Stomach (tissue), 9 donors: Measurements from ENCODE around the gene KIAA1217. TPM values are rescaled to one million over a fixed set of nuclear protein-coding genes. Genes with fewer than 3 reads are reported as not detected.

Experiments
- DNase-seq, 2 donors: peaks; one replicate each; pipeline versions ENCODE4 v3.0.0 to v3.0.0-alpha.2; 2013 to 2019
- H3K27ac ChIP-seq, 5 donors: fragments of 200-600 bp in 4 of 5; sonication (generic) in 4 of 5; one replicate each; pipeline ENCODE4 v1.5.1; 2013 to 2019; ENCODE audit warnings: mild to moderate bottlenecking in 1 of 5, moderate library complexity in 1 of 5
- H3K27me3 ChIP-seq, 3 donors: fragments of 200-600 bp; sonication (generic); one replicate each; pipeline ENCODE4 v1.5.1; 2017 to 2019; ENCODE audit warnings: mixed run types in 1 of 3
- H3K36me3 ChIP-seq, 4 donors: fragments of 200-600 bp; sonication (generic); 1 replicate in 3 of 4; 2 replicates in 1 of 4; pipeline ENCODE4 v1.5.1; 2016 to 2019
- H3K4me1 ChIP-seq, 4 donors: fragments of 200-600 bp; sonication (generic); one replicate each; pipeline ENCODE4 v1.5.1; 2016 to 2019
- H3K4me3 ChIP-seq, 4 donors: fragments of 200-600 bp; sonication (generic) in 3 of 4; one replicate each; pipeline ENCODE4 v1.5.1; 2016 to 2019; ENCODE audit warnings: mild to moderate bottlenecking in 1 of 4
- H3K9me3 ChIP-seq, 4 donors: fragments of 200-600 bp; sonication (generic); one replicate each; pipeline ENCODE4 v1.5.1; 2016 to 2019
- CTCF ChIP-seq, 7 experiments: fragments of 450-650 bp in 4 of 7; fragments of 200-600 bp in 3 of 7; sonication (generic) in 3 of 7; IDR thresholded peaks; one replicate each; pipeline ENCODE4 v1.5.1; 2016 to 2019; ENCODE audit warnings: antibody characterized with exemption in 7 of 7, control low read depth in 2 of 7, mild to moderate bottlenecking in 1 of 7
- EP300 ChIP-seq: sonication (generic); formaldehyde crosslinking; IDR thresholded peaks from one replicate; pipeline ENCODE4 v1.6.1; 2017; ENCODE audit warnings: antibody characterized with exemption
- POLR2A ChIP-seq, 4 donors: fragments of 450-650 bp; IDR thresholded peaks; one replicate each; pipeline ENCODE4 v1.6.1; 2016; ENCODE audit warnings: antibody characterized with exemption in 4 of 4, control low read depth in 2 of 4, mild to moderate bottlenecking in 1 of 4, moderate library complexity in 1 of 4
- POLR2AphosphoS5 ChIP-seq, 3 donors: sonication (generic); formaldehyde crosslinking; IDR thresholded peaks; one replicate each; pipeline ENCODE4 v1.6.1; 2016; ENCODE audit warnings: antibody characterized with exemption in 3 of 3
- WGBS, 5 donors: extraction: QIAGEN DNeasy Blood & Tissue Kit in 3 of 5; methylation state at CpG; one replicate each; pipeline versions ENCODE4 v1.1.5 to v1.1.7; 2013 to 2018; 5-methylcytosine and 5-hydroxymethylcytosine counted together
- intact Hi-C: fragments of 100-400 bp; cut with DNase I; formaldehyde crosslinking; loops from one replicate; pipeline ENCODE4 v1.15.1; 2023; ENCODE audit warnings: low total_unique reads
- polyA plus RNA-seq, 3 donors: library from polyadenylated mRNA; stranded (reverse); fragments of 200-250 nt; gene quantifications; one replicate each; pipeline ENCODE4 v1.2.3, GENCODE V29; 2013
- total RNA-seq, 5 donors: library from RNA; depleted of rRNA; stranded (reverse); fragments of >200 nt; gene quantifications; one replicate each; pipeline versions ENCODE4 v1.1.0 to v1.2.3, GENCODE V29; 2014 to 2016
- donor health status: healthy with polysubstance abuse.
- donor health status: Bipolar disorder and iron deficiency.
- donor health status: healthy.

KIAA1217 gene
- total and polyA plus RNA-seq, 8 donors = 6.2 to 112 (median 24.6) TPM

GRCh38 chr10:24570658-24571426 is 361.9 kb downstream of the KIAA1217 start:
- intact Hi-C loops = no loop called here
- Histone ChIP-seq H3K9me3 (no peaks in the 10 kb centered on the region), H3K27ac (no peak overlapping the region), H3K36me3 (no peaks in the 10 kb centered on the region), H3K27me3 (peaks cover 0 to 4% (median 0%) of the 10 kb centered on the region in 3 donors), H3K4me1 (no peaks in the 10 kb centered on the region), H3K4me3 (no peak overlapping the region)
- 88 to 95% (median 93%) methylated on average over 9 of the region's 9 CpGs for WGBS, 5 donors
- TF ChIP-seq EP300 = no peak
- no peak for TF ChIP-seq POLR2AphosphoS5 (IDR thresholded peaks at IDR 0.05)
- DNase-seq = no peak

GRCh38 chr10:24571870-24572450 is 363.0 kb downstream of the KIAA1217 start:
- Histone ChIP-seq H3K27me3 (peaks cover 0 to 4% (median 0%) of the 10 kb centered on the region in 3 donors), H3K9me3 (no peaks in the 10 kb centered on the region), H3K4me3 (no peak overlapping the region), H3K36me3 (no peaks in the 10 kb centered on the region), H3K4me1 (no peaks in the 10 kb centered on the region), H3K27ac (no peak overlapping the region)
- WGBS, 5 donors = 47 to 58% (median 50%) methylated on average over 7 of the region's 7 CpGs
- DNase-seq = no peak
- TF ChIP-seq POLR2AphosphoS5 (IDR thresholded peaks at IDR 0.05) = no peak
- TF ChIP-seq POLR2A (IDR thresholded peaks at IDR 0.05) = no peak
- TF ChIP-seq CTCF (IDR thresholded peaks at IDR 0.05) = no peak
- TF ChIP-seq EP300 = no peak
- intact Hi-C loops = no loop called here

- H3K27me3 ChIP-seq = no peaks in the 10 kb centered on the region
- 73 to 83% (median 78%) methylated on average over 9 of the region's 9 CpGs for WGBS, 5 donors
- TF ChIP-seq EP300 (no peak), CTCF (IDR thresholded peaks at IDR 0.05) (no peak), POLR2AphosphoS5 (IDR thresholded peaks at IDR 0.05) (no peak), POLR2A (IDR thresholded peaks at IDR 0.05) (no peak)
- no peaks in the 10 kb centered on the region for H3K9me3 ChIP-seq
- no peak for DNase-seq
- H3K4me3 ChIP-seq = no peak overlapping the region
- intact Hi-C loops = no loop called here
- H3K4me1 ChIP-seq = no peaks in the 10 kb centered on the region
- H3K36me3 ChIP-seq = no peaks in the 10 kb centered on the region
- no peak overlapping the region for H3K27ac ChIP-seq
Observed at GRCh38 chr10:24574161-24574560, 365.2 kb downstream of the KIAA1217 start.

GRCh38 chr10:24574578-24575155 is 365.7 kb downstream of the KIAA1217 start:
- no peaks in the 10 kb centered on the region for H3K36me3 ChIP-seq
- TF ChIP-seq CTCF (IDR thresholded peaks at IDR 0.05) (no peak), POLR2A (IDR thresholded peaks at IDR 0.05) (no peak), EP300 (no peak), POLR2AphosphoS5 (IDR thresholded peaks at IDR 0.05) (no peak)
- intact Hi-C loops = no loop called here
- no peak overlapping the region for H3K4me3 ChIP-seq
- H3K4me1 ChIP-seq = no peaks in the 10 kb centered on the region
- no peak for DNase-seq
- H3K9me3 ChIP-seq = no peaks in the 10 kb centered on the region
- no peaks in the 10 kb centered on the region for H3K27me3 ChIP-seq
- 81 to 92% (median 91%) methylated on average over 3 of the region's 3 CpGs for WGBS, 5 donors
- no peak overlapping the region for H3K27ac ChIP-seq
